IMR-90 (cell line): ENCODE measurements around the gene STRN4. TPM values are rescaled to one million over a fixed set of nuclear protein-coding genes. Genes with fewer than 3 reads are reported as not detected.

Experiments used
- ATAC-seq: fragments of 200-7000 bp; cut with Tn5 transposase; 2 replicates; pipeline ENCODE4 v1.9.1; 2020; ENCODE audit warnings: low read depth, mild to moderate bottlenecking, moderate library complexity
- BruUV-seq: library from RNA; stranded (reverse); fragments of 400-500 nt; replicated peaks from 2 replicates; lab custom pipeline; 2021; lab: Mats Ljungman, UMichigan
- CTCF ChIA-PET: fragments of 300-600 bp; formaldehyde crosslinking; extraction: SDS; loops from one replicate; lab custom pipeline; 2021; ENCODE audit warnings: antibody characterized with exemption; lab: Yijun Ruan, JAX
- POLR2A ChIA-PET: fragments of 300-600 bp; sonication (Branson Sonifier 250); formaldehyde crosslinking; loops from one replicate; lab custom pipeline; 2022; ENCODE audit warnings: antibody characterized with exemption; ENCODE audit not compliant: unreplicated experiment; lab: Charles Lee
- DNase-seq: peaks from one replicate; pipeline ENCODE4 v3.0.0; 2013
- H2AFZ ChIP-seq: replicated peaks from 2 replicates; pipeline ENCODE3; 2013; ENCODE audit warnings: low read length, mild to moderate bottlenecking; ENCODE audit not compliant: poor library complexity
- H2AK5ac ChIP-seq: 2 replicates; pipeline ENCODE4 v1.6.1; 2013; ENCODE audit warnings: low read depth, low read length, inconsistent platforms
- H2AK9ac ChIP-seq: replicated peaks from 2 replicates; pipeline ENCODE3; 2013; ENCODE audit warnings: mild to moderate bottlenecking, low read depth, low read length, moderate library complexity; ENCODE audit not compliant: poor library complexity
- H2BK120ac ChIP-seq: 2 replicates; pipeline ENCODE4 v1.6.1; 2013; ENCODE audit warnings: low read depth, low read length, inconsistent platforms
- H2BK15ac ChIP-seq: 3 replicates; pipeline ENCODE4 v1.6.1; 2013; ENCODE audit warnings: low read depth, low read length, inconsistent platforms
- H2BK20ac ChIP-seq: 2 replicates; pipeline ENCODE4 v1.6.1; 2013; ENCODE audit warnings: low read depth, mild to moderate bottlenecking, inconsistent platforms, low read length, moderate library complexity
- H2BK5ac ChIP-seq: 2 replicates; pipeline ENCODE4 v1.6.1; 2013; ENCODE audit warnings: mild to moderate bottlenecking, low read depth, low read length, inconsistent platforms; ENCODE audit not compliant: poor library complexity, severe bottlenecking
- H3K14ac ChIP-seq: replicated peaks from 2 replicates; pipeline ENCODE4 v1.6.1; 2013; ENCODE audit warnings: low read depth, low read length, inconsistent platforms
- H3K18ac ChIP-seq: 2 replicates; pipeline ENCODE4 v1.6.1; 2013; ENCODE audit warnings: low read depth, low read length, control low read depth
- H3K23ac ChIP-seq: 2 replicates; pipeline ENCODE4 v1.6.1; 2013; ENCODE audit warnings: low read depth, low read length, inconsistent platforms
- H3K27ac ChIP-seq: 2 replicates; pipeline ENCODE4 v1.5.1; 2013; ENCODE audit warnings: mild to moderate bottlenecking, control low read depth, low read length; ENCODE audit not compliant: insufficient read depth
- H3K27me3 ChIP-seq: 2 replicates; pipeline ENCODE4 v1.6.1; 2013; ENCODE audit warnings: low read length; ENCODE audit not compliant: control insufficient read depth, insufficient read depth
- H3K36me3 ChIP-seq: 2 replicates; pipeline ENCODE4 v1.6.1; 2013; ENCODE audit warnings: low read length, mixed read lengths; ENCODE audit not compliant: control insufficient read depth, insufficient read depth
- H3K4ac ChIP-seq: 2 replicates; pipeline ENCODE4 v1.6.1; 2013; ENCODE audit warnings: low read depth, low read length, inconsistent platforms
- H3K4me1 ChIP-seq: 2 replicates; pipeline ENCODE4 v1.6.1; 2013; ENCODE audit warnings: low read length, mixed read lengths; ENCODE audit not compliant: control insufficient read depth, insufficient read depth
- H3K4me2 ChIP-seq: 2 replicates; pipeline ENCODE4 v1.6.1; 2013; ENCODE audit warnings: low read depth, mild to moderate bottlenecking, control low read depth, low read length, moderate library complexity
- H3K4me3 ChIP-seq: 2 replicates; pipeline ENCODE4 v1.5.1; 2013; ENCODE audit warnings: low read depth, mild to moderate bottlenecking, control low read depth, low read length, moderate library complexity; ENCODE audit not compliant: insufficient read depth
- H3K56ac ChIP-seq: 2 replicates; pipeline ENCODE4 v1.6.1; 2013; ENCODE audit warnings: low read length, inconsistent platforms; ENCODE audit not compliant: insufficient read depth; ENCODE audit errors: extremely low read depth
- H3K79me1 ChIP-seq, 2 experiments: 2 replicates each; pipeline ENCODE4 v1.6.1; 2013; ENCODE audit warnings: low read length in 2 of 2, inconsistent platforms in 1 of 2, low read depth in 1 of 2
- H3K9ac ChIP-seq: 2 replicates; pipeline ENCODE4 v1.6.1; 2013; ENCODE audit warnings: low read depth, low read length, control low read depth
- H3K9me1 ChIP-seq: 2 replicates; pipeline ENCODE4 v1.6.1; 2013; ENCODE audit warnings: low read length, inconsistent platforms; ENCODE audit not compliant: insufficient read depth
- H3K9me3 ChIP-seq: 2 replicates; pipeline ENCODE4 v1.6.1; 2013; ENCODE audit warnings: low read length; ENCODE audit not compliant: control insufficient read depth, insufficient read depth
- H4K20me1 ChIP-seq: 2 replicates; pipeline ENCODE4 v1.6.1; 2013; ENCODE audit warnings: low read length, inconsistent platforms; ENCODE audit not compliant: insufficient read depth
- H4K5ac ChIP-seq: 2 replicates; pipeline ENCODE4 v1.6.1; 2013; ENCODE audit warnings: mild to moderate bottlenecking, low read depth, low read length, control low read depth
- H4K8ac ChIP-seq, 2 experiments: 2 replicates each; pipeline ENCODE4 v1.6.1; 2013; ENCODE audit warnings: low read depth in 2 of 2, low read length in 2 of 2, control low read depth in 1 of 2, inconsistent platforms in 1 of 2
- H4K91ac ChIP-seq: 2 replicates; pipeline ENCODE4 v1.6.1; 2013; ENCODE audit warnings: low read depth, low read length, inconsistent platforms; ENCODE audit not compliant: insufficient read depth
- BHLHE40 ChIP-seq: fragments of 150-350 bp; IDR thresholded peaks from 2 replicates; pipeline ENCODE4 v1.6.1; 2016; ENCODE audit warnings: mild to moderate bottlenecking, low read depth, low read length
- CEBPB ChIP-seq: IDR thresholded peaks from 2 replicates; pipeline ENCODE4 v1.6.1; 2012; ENCODE audit warnings: low read depth, low read length, improper control_type of control experiment
- CHD1 ChIP-seq: IDR thresholded peaks from 2 replicates; pipeline ENCODE4 v1.6.1; 2012; ENCODE audit warnings: low read depth, low read length, improper control_type of control experiment
- FOS ChIP-seq: fragments of 150-350 bp; IDR thresholded peaks from 2 replicates; pipeline ENCODE4 v1.6.1; 2016; ENCODE audit warnings: low read depth, low read length
- MAFK ChIP-seq: IDR thresholded peaks from 2 replicates; pipeline ENCODE4 v1.6.1; 2012; ENCODE audit warnings: low read depth, low read length, improper control_type of control experiment
- MAZ ChIP-seq: IDR thresholded peaks from 2 replicates; pipeline ENCODE4 v1.6.1; 2012; ENCODE audit warnings: low read depth, mild to moderate bottlenecking, low read length, improper control_type of control experiment, moderate library complexity, borderline replicate concordance
- MXI1 ChIP-seq: IDR thresholded peaks from 2 replicates; pipeline ENCODE4 v1.6.1; 2012; ENCODE audit warnings: low read depth, mild to moderate bottlenecking, low read length, moderate library complexity, borderline replicate concordance
- NFE2L2 ChIP-seq: fragments of 150-350 bp; IDR thresholded peaks from 2 replicates; pipeline ENCODE4 v1.6.1; 2016; ENCODE audit warnings: low read depth, mild to moderate bottlenecking, low read length
- POLR2A ChIP-seq: IDR thresholded peaks from 2 replicates; pipeline ENCODE4 v1.6.1; 2012; ENCODE audit warnings: mild to moderate bottlenecking, low read depth, low read length
- RAD21 ChIP-seq: IDR thresholded peaks from 2 replicates; pipeline ENCODE4 v1.6.1; 2012; ENCODE audit warnings: low read length, improper control_type of control experiment
- RCOR1 ChIP-seq: IDR thresholded peaks from 2 replicates; pipeline ENCODE4 v1.6.1; 2012; ENCODE audit warnings: mild to moderate bottlenecking, low read length, improper control_type of control experiment; ENCODE audit not compliant: insufficient replicate concordance
- RFX5 ChIP-seq: IDR thresholded peaks from 2 replicates; pipeline ENCODE4 v1.8.0; 2012; ENCODE audit warnings: low read depth, mild to moderate bottlenecking, low read length, moderate library complexity
- SMC3 ChIP-seq: fragments of 150-350 bp; IDR thresholded peaks from 2 replicates; pipeline ENCODE4 v1.6.1; 2016; ENCODE audit warnings: low read depth, mild to moderate bottlenecking, antibody characterized with exemption, low read length, moderate library complexity
- USF2 ChIP-seq: fragments of 150-350 bp; IDR thresholded peaks from 2 replicates; pipeline ENCODE4 v1.6.1; 2017; ENCODE audit warnings: mild to moderate bottlenecking, antibody characterized with exemption, low read length, low read depth
- WGBS, 2 experiments: methylation state at CpG; one replicate each; pipeline versions ENCODE4 v1.1.5 to v1.1.7; 2013; ENCODE audit warnings: missing lambda C conversion rate in 2 of 2; ENCODE audit not compliant: insufficient read length in 1 of 2; ENCODE audit errors: extremely low coverage in 2 of 2; 5-methylcytosine and 5-hydroxymethylcytosine counted together
- dilution Hi-C: fragments of 300-500 bp; cut with HindIII; formaldehyde crosslinking; loops from one replicate; pipeline ENCODE4 v1.14.3; 2018; ENCODE audit warnings: low sequenced_read_pairs; ENCODE audit not compliant: unreplicated experiment
- in situ Hi-C: fragments of 300-500 bp; cut with MboI; formaldehyde crosslinking; loops from 3 replicates; pipeline ENCODE4 v1.14.3; 2019; ENCODE audit warnings: low sequenced_read_pairs, inconsistent platforms, mixed read lengths
- intact Hi-C: fragments of 100-400 bp; cut with micrococcal nuclease; formaldehyde crosslinking; loops from 2 replicates; pipeline ENCODE4 v1.10.0; 2022
- polyA plus RNA-seq, 3 experiments: library from polyadenylated mRNA; depleted of rRNA; stranded (reverse); fragments of >200 nt; gene quantifications; 2 replicates each; pipeline ENCODE4 v1.2.3, GENCODE V29; 2012; ENCODE audit warnings: low replicate concordance in 1 of 3
- total RNA-seq: library from RNA; depleted of rRNA; stranded (reverse); fragments of >200 nt; gene quantifications from 2 replicates; pipeline ENCODE4 v1.2.3, GENCODE V29; 2012
- TF ChIP-seq, protein P1 (sequence below): fragments of 150-350 bp; IDR thresholded peaks from 2 replicates; pipeline ENCODE4 v1.6.1; 2016; ENCODE audit warnings: low read depth, mild to moderate bottlenecking, low read length, moderate library complexity, borderline replicate concordance
- TF ChIP-seq, protein P2 (sequence below): conservative IDR thresholded peaks from 2 replicates; pipeline ENCODE4 v1.5.1; 2012; ENCODE audit warnings: mild to moderate bottlenecking, low read depth, low read length, improper control_type of control experiment

STRN4 gene
- total and polyA plus RNA-seq, 2 of the 4 experiments (the other 2 are of a cell fraction): 36.7 to 112 TPM

GRCh38 chr19:46691104-46691503 is 55.1 kb downstream of the STRN4 start:
- TF ChIP-seq RFX5: no peak
- TF ChIP-seq NFE2L2: no peak
- TF ChIP-seq USF2: no peak
- no peak for TF ChIP-seq RAD21
- TF ChIP-seq MAFK: no peak
- no peak for TF ChIP-seq BHLHE40
- TF ChIP-seq POLR2A: no peak
- TF ChIP-seq CHD1: no peak
- no peak for TF ChIP-seq FOS
- no peak for TF ChIP-seq SMC3
- no peak for TF ChIP-seq RCOR1
- TF ChIP-seq CEBPB: no peak
- TF ChIP-seq MXI1: no peak
- TF ChIP-seq, protein P1, sequence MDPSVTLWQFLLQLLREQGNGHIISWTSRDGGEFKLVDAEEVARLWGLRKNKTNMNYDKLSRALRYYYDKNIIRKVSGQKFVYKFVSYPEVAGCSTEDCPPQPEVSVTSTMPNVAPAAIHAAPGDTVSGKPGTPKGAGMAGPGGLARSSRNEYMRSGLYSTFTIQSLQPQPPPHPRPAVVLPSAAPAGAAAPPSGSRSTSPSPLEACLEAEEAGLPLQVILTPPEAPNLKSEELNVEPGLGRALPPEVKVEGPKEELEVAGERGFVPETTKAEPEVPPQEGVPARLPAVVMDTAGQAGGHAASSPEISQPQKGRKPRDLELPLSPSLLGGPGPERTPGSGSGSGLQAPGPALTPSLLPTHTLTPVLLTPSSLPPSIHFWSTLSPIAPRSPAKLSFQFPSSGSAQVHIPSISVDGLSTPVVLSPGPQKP: no peak
- TF ChIP-seq, protein P2, sequence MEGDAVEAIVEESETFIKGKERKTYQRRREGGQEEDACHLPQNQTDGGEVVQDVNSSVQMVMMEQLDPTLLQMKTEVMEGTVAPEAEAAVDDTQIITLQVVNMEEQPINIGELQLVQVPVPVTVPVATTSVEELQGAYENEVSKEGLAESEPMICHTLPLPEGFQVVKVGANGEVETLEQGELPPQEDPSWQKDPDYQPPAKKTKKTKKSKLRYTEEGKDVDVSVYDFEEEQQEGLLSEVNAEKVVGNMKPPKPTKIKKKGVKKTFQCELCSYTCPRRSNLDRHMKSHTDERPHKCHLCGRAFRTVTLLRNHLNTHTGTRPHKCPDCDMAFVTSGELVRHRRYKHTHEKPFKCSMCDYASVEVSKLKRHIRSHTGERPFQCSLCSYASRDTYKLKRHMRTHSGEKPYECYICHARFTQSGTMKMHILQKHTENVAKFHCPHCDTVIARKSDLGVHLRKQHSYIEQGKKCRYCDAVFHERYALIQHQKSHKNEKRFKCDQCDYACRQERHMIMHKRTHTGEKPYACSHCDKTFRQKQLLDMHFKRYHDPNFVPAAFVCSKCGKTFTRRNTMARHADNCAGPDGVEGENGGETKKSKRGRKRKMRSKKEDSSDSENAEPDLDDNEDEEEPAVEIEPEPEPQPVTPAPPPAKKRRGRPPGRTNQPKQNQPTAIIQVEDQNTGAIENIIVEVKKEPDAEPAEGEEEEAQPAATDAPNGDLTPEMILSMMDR: no peak
- TF ChIP-seq MAZ: no peak
- CTCF ChIA-PET: no interaction called here
- POLR2A ChIA-PET: no interaction called here
- H3K36me3 ChIP-seq: peaks cover 76% of the 10 kb centered on the region
- H2BK20ac ChIP-seq: no peak overlapping the region
- BruUV-seq: no TSS peak
- H3K27me3 ChIP-seq: no peaks in the 10 kb centered on the region
- H4K8ac ChIP-seq: no peak overlapping the region
- in situ Hi-C loops: no loop called here
- H2AK9ac ChIP-seq: no peak overlapping the region
- H3K18ac ChIP-seq: no peak overlapping the region
- no peaks in the 10 kb centered on the region for H3K4me1 ChIP-seq
- no peak overlapping the region for H3K4ac ChIP-seq
- intact Hi-C loops: no loop called here
- H4K91ac ChIP-seq: no peak overlapping the region
- no peak overlapping the region for H3K14ac ChIP-seq
- H2AFZ ChIP-seq: no peak overlapping the region
- H3K9me3 ChIP-seq: no peaks in the 10 kb centered on the region
- H3K27ac ChIP-seq: no peak overlapping the region
- dilution Hi-C loops: no loop called here
- no peak overlapping the region for H2BK120ac ChIP-seq
- H3K23ac ChIP-seq: no peak overlapping the region
- H4K20me1 ChIP-seq: 0 out of 2 replicates have a peak, but pooled peaks cover 4% of the 10 kb centered on the region
- no peak overlapping the region for H4K5ac ChIP-seq
- 0 out of 2 replicates have a peak, but pooled peaks cover 3% of the 10 kb centered on the region for H3K9me1 ChIP-seq
- H3K9ac ChIP-seq: no peak overlapping the region
- 100% methylated on average over 1 of the region's 2 CpGs; no CpG with 5 or more reads in 1 of the 2 experiments for WGBS, 2 experiments
- no peak for DNase-seq
- ATAC-seq: no peak
- H3K4me3 ChIP-seq: no peak overlapping the region
- no peak overlapping the region for H3K4me2 ChIP-seq
- H3K56ac ChIP-seq: no peak overlapping the region
- no peak overlapping the region for H2BK15ac ChIP-seq
- H2BK5ac ChIP-seq: no peak overlapping the region
- H2AK5ac ChIP-seq: no peak overlapping the region
- peaks cover 4% of the 10 kb centered on the region in 2 experiments; a peak in 1 of 4 replicates for H3K79me1 ChIP-seq
